Sigmoid colon (tissue), 4 donors: Measurements from ENCODE around the gene TBCD.
"Not testable (repeated sequence)": the region's sequence is repeated elsewhere in the genome, so short reads cannot be mapped to it uniquely, and the experiment has no call there.

Experiments used
- CTCF ChIP-seq, 4 experiments: fragments of 450-650 bp in 3 of 4; fragments of 200-600 bp in 1 of 4; IDR thresholded peaks; one replicate each; pipeline ENCODE4 v1.5.1; 2016 to 2019; ENCODE audit warnings: antibody characterized with exemption in 4 of 4, mild to moderate bottlenecking in 3 of 4, moderate library complexity in 2 of 4
- POLR2A ChIP-seq, 2 donors: fragments of 450-650 bp; IDR thresholded peaks; one replicate each; pipeline ENCODE4 v1.6.1; 2016; ENCODE audit warnings: antibody characterized with exemption in 2 of 2, mild to moderate bottlenecking in 2 of 2, moderate library complexity in 2 of 2
- POLR2AphosphoS5 ChIP-seq, 4 donors: sonication (generic); formaldehyde crosslinking; IDR thresholded peaks; one replicate each; pipeline ENCODE4 v1.6.1; 2017; ENCODE audit warnings: antibody characterized with exemption in 4 of 4

- TF ChIP-seq CTCF, POLR2AphosphoS5, POLR2A (IDR thresholded peaks at IDR 0.05): not testable (repeated sequence)
Measured at GRCh38 chr17:82968033-82968841, 216.4 kb downstream of the TBCD start.
